Measurements from ENCODE around the gene TNS4.

TNS4 gene

DNA sequence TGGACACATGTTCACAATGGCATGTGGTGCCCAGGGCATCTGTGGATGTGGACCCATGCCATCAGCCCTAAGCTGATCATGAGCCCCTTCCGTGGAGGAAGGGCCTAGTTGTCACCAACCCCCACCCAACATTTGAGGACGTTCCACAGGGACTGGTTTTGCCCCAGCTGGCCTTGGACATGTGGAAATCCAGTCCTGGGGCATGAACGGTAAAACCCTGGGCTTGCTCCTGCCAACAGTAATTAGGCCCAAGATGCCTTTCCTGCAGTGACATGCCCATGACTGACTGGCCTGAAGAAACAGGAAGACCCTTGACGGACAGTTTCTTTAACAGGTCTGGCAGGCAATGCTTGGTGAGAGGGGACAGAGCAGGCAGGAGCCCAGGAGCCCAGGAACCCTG is 7.7 kb downstream of the TNS4 start:
- no peak for DNase-seq

DNA sequence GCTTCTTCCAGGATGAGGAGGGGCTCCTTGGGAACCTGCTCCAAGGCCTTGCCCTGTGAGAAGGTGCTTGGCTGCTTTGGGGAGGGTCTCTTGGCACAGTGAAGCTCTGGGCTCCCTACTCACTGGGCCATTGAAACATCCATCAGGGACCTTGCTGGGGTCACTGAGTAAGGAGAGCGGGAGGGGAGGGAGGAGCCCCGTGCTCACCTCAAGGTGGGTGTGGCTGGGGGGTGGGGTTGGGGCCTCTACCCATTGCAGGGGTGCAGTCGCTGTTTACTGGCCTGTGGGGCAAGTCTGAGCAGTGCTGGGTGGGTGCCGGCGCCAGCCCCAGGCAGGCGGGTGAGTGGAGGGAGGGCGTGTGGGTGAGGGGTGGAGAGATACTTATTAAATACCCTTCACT is 9.9 kb downstream of the TNS4 start:
- no peak for DNase-seq

DNA sequence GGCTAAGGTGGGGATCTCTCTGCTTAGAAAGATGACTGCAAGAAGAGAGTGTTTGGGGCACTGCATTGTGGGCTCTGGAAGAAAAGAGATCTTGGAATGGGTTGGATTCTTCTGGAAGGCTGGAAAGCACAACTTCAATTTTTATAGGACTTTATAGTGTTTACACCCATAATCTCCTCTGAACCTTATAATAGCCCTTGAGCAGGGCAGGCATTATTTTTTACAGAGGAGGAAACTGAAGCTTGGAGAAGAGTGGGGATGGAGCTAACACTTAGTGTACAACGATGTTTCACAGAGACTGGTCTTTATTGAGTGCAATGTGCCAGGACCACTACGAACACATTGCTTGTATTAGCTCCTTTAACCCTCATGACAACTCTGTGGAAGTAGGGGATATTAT is 10.4 kb downstream of the TNS4 start:
- no peak for DNase-seq

DNA sequence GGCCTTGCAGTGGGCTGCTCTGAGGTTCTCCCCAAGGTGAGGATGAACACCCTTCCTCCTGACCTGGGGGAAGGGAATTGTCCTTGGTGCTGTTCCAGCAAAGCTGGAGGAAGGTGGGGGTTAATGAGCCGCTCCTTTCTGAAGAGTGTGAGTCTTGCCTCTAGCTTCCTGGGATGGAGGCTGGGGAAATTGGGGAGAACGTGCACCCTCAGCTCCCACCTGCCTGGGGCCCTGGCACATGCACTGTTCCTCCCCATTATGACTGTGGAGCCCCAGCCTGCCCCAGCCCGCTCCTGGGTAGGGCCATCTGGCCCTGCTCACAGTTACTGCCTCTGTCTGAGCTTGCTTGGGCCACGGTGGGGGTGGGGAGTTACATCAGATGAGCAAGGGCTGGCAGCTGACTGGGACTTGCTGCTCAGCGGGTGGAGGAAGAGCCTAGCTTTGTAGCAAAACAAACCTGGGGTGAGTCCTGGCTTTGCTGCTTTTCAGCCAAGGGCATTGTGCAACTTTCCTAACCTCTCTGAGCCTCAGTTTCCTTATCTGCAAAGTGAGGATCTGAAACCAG is 11.1 kb downstream of the TNS4 start:
- peak in 52 of 56 donors; percentile 1 to 85 (median 52) for DNase-seq

DNA sequence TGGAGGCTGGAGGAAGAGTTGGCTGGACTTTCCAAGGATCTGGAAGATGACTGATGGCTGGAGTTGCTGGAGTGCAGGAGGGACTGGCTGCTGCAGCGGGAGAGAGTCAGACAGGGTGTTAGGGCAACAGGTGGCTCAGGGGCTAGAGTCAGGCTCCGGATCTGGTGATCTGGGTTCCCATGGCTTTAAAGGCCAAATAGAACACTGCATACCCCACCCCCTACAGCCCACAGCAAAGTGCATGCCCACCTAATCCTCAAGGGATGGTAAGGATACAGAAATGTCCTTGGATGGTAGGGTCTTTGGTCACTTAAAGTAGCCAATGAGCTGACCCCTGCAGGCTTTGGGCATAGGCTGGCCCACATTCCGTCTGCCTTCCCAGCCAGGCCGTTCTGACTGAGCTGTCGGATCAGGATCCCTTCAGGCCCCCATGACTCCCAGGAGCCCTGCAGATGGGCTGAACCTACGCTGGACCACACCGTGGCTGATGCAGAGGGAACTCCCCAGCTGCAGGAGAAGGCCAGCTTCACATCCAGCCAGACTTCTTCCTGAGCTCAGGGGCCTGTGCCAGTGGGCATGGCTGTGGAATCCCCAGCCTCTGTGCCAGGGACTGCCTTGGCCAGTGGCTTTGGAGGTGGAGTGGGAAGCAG is 13.9 kb downstream of the TNS4 start:
- no peak for DNase-seq

DNA sequence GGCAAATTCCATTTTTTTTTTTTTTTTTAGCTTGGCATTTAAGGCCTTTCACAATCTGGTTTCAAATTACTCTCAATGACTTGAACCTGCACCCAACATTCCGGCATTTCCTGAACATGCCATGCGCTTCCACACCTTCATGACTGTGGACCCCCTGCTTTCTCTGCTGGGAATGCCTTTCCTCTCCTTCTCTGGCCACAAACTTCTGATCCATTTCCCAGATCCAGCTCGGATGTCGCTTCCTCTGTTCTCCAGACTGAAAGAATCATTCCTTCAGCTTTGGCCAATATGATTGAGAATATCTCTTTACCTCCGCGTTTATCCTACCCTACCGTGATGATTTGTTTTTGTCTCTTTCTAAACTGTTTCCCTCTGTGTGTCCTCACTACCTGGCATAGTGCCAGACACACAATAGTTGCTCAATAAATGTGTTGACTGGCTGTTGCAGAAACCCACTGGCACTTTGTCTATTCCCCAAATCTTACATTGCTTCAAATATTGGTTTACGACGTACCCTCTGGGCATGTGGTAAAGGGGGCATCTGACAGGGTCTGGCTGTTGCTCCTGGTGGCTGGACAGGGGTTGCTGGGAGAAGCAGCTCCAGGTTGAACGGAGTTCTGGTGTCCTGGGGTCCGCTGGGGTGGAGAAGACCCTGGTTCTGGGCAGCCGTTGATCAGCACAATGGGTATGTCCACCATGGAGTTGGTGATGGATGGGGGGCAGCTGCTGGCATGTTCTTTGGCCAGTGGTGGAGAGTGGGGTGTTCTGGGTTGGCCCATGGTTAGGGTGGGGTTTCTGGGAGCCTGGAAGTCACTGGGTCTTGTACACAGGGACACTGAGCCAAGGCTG is 14.7 kb downstream of the TNS4 start:
- no peak for DNase-seq

DNA sequence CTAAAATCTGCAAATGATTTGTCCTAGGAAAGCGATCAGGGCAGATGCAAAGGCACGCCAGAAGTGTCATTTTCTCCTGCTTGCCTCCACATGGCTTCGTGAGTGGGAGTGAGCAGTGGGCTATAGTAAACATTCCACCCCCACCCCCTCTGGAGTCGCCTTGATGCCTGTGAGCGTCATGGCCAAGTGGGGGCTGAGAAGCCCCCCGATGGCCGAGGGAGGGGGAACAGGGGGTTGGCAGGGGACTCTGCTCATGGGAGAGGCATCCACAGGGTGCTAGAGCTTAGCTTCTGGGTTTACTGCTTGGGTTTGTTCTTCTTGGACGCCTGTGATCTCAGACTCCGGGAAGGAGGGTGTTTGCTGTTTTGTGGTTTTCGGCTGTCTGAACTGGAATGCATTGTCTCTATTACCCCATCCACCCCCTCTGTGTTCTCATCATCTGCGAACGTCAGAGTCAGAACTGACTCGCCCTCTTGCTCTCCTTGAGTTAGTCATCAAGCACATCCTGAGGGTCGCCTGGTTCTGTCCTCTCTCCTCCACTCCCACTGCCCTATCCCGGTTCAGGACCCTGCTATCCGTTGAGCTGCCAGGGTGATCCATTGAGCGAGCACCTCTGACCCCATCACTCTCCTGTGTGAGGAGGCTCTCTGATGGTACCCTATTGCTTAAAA is 15.4 kb downstream of the TNS4 start:
- no peak for DNase-seq

DNA sequence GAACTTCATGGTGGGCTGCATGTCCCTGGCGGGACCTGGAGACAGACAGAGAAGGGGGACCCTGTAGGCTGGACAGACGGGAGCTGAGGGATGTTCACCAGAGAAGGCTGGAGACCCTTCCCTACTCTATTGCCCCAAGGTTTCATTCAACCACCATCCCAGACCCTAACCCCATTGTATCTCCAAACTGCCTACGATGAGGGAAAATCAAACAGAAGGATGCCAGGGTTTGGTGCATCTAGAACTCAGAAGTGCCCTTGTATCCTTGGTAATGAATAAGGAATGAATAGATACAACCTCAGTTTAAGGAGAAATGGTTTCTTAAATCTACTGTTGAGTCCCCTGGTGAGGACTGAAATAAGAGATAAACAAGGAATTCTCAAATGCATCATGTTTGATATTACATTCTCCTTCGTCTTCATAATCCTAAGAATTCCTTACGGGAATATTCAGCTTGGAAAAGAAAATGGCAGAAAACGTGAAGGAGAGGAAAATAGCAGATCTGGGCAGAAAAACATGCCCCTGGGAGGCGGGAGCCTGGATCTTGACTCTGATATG is 16.4 kb downstream of the TNS4 start:
- DNase-seq, result no peak

DNA sequence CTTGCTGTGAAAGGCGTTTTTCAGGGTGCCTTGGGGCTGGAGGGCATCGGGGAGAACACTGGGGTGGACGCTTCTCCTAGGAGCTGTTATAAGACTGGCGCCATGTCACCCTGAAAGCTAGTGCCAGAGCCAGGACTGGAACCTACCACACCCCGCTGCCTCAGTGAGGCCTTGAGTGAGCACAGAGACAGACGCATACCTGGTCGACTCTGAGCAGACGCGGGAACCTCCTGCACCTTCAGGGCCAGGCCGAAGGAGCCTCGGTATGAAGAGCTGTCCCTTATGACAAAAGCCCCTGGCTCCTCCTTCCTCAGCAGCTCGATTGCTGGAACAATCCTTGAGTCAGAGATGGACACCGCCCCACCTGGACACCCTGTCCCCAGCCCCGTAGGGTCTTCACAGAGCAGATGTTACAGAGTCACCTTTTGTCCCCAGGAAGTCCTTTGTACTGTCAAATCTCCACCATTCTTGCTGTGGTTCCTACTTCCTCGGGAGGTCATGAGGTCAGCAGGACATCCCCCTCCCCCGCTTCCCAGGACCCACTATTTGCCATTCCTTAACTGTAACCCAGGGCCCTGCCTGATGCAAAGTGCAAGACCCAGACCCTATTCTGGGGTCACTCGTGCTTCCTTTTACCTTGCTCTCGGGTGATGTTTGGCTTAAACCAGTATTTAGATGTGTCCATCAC is 17.0 kb downstream of the TNS4 start:
- no peak for DNase-seq

DNA sequence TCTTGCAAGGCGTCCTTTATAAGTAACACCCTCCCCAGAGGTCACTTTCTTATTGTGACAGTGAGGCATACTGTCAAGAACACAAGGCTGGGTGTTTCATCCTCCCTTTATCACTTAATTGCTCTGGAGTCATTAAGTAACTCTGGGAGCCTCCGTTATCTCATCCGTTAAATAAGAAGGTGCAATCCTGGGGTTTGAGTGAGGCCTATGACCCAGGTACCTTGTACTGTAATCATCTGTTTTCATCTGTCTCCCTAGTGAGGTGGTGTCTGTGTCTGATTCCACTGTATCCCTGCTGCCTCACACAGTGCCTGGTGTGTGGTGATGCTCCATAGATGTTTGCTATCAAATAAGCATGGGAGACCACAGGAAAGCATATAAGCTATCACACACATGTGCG is 17.7 kb downstream of the TNS4 start:
- DNase-seq, result no peak

DNA sequence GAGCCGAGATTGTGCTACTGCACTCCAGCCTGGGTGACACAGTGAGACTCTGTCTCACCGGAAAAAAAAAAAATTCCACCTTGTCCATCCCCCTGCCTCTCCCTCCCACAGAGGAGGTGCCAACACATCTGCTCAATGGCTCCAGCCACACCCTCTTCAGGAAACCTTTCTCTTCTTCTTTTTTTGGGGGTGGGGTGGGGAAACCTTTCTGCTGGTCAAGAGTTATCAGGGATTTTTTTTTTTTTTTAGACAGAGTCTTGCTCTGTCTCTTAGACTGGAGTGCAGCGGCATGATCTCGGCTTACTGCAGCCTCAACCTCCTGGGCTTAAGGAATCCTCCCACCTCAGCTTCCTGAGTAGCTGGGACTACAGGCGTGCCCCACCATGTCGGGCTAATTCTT is 18.7 kb downstream of the TNS4 start:
- DNase-seq, result no peak

DNA sequence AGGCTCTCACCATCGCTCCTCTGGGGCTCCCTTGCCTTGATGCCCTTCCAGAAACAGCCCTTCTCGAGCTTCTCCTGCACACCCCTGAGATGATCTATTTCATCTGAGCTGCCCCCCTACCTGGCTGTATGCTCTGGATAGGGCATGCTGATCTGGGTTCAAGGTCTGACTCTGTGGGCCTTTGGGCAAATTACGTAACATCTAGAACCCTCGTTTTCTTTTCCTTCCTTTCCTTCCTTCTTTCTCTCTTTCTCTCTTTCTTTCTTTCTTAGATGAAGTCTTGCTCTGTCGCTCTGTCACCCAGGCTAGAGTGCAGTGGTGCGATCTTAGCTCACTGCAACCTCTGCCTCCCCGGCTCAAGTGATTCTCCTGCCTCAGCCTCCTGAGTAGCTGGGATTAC is 20.3 kb downstream of the TNS4 start:
- DNase-seq, result no peak

DNA sequence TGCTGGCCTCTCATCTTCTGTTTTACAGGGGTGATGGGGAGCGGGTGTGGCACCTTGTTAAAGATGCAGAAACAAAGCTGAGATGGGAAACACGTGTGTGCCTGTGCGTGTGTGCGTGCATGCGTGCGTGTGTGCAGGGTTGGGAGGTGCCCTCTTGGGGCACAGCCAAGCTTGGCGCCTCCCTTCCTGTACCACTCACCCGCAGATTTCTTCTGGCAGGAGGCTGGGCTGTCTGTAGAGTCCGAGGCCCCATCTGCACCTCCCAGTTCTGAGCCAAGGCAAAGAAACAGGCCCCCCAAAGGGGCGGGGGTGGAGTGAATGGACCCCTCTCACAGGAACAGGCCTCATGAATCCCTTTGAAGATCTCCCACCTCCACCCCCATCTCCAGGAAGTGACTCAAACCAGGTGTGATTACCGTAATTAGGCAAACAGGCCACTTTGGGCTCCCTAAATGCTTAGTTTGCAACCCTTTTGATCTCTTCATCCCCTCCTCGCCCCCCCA is 20.9 kb downstream of the TNS4 start:
- DNase-seq, result no peak

DNA sequence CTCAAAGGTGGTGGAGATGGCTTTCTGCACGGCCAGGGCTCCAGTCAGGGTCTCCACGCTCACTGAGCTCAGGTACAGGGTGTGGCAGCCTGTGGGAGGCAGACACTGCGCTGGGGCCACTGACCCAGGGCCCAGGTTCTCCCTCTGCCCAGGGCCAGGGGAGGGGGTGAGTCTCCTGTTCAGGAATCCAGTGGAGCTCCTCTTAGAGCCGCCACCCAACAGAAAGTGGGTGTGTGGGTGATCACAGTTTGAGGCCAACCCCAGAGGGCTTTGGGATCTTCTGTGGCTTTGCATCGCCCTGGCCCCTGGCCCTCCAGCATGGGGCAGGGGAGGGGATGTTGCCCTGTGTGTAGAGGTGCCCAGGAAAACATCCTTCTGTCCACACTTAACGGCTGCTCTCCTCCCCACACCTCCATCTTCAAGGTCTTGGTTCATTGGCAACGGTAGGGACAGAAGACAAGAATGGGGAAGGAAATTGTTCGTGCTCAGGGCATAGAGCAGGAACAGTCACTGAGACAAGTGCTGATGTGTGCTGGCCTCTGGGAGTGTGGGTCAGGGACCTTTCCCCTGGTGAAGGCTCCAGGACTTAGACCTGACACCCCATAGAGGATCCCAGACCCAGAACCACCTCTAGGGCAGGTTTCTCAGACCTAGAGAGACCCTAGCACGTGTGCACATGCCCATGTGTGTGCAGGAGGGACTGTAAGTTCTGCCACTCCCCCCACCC is 21.5 kb downstream of the TNS4 start:
- no peak for DNase-seq

DNA sequence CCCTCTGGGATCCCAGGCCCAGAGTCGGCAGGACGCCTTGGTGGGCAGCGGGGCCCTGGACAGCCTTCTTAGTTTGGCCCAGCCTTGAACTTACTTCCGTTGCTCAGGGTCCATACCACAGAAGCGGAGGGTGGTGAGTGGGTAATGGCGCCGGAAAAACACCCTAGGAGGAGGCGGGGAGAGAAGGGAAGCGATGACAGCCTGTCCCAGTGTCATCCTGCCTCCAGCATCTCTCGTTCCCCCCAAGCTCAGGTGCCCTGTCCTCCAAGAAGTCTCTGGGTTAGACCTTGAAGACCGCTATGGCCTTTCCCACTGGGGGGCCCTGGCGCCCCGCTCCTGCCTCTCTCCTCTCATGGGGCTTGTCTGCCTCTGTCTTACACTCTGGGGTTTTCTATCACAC is 22.9 kb downstream of the TNS4 start:
- DNase-seq, result no peak

DNA sequence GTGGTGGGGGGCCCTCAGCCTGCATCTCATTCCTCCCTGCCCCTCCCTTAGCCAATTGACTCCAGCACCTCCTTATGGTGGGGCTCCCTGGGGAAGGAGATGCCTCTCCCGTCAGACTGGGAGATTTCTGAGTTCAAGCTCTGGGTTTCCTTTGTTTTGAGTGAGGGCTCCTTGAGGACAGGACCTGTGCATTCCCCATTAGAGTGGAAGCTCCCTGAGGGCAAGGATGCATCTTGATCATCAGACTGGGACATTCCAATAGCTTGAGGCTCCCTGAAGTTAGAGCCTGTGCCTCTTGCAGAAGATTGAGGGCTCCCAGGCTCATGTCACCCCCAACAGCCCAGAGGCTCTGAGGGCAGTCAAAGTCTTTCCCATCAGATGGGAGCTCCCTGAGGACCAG is 23.6 kb downstream of the TNS4 start:
- DNase-seq, result no peak

DNA sequence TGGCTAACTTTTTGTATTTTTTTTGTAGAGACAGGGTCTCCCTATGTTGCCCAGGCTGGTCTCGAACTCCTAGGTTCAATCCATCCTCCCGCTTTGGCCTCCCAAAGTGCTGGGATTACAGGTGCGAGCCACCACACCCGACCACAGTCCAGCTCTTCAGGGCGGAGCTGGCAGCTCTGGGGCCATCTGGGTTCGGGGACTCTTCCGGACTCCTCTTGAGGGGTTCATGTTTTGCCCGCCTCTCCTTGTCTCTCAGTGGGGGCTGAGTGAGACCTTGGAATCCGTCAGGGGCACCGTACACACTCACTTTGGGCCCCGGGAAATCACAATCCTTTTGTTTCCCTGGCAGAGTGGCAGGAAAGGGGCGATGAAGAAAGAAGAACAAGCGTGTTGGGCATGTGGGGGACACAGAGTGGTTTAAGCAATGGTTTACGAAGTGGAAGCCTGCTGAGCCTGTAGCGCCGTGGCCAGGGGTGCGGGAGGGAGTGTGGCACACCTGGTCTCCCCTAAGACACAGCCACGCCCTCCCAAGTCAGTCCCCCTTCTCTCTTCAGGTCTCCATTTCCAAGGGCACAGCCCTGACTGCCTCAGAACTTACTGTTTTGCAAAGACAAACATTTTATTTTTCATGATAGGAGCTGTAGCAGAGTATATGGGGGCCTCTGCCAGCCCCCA is 26.1 kb downstream of the TNS4 start:
- DNase-seq, result no peak

DNA sequence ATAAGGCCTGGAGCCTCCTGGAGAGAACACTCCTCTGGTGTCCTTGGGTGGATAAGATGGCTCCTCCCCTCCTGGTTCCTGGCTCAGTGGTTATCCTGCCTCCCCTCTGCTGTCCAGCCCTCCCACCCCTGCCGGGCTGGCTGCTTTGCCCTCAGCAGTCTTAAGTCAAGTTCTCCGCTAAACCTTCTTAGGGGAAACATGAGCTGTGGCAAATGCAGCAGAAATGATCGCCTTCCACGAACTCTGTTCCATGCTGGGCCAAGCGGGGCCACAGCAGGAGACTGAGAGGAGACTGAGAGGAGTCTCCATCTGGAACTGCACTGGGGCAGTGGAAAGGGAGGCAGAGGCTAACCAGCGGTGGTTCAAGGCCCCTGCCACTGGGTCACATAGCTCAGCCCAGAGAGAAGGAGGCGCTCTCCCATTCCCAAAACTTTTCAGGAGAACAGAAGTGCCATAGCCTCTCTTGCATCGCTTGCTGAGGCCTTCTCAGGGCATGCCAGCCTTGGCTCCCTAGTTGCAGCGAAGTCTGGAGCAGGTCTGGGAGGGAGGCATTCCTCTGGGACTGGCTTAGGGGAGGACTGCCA is 26.9 kb downstream of the TNS4 start:
- no peak for DNase-seq

DNA sequence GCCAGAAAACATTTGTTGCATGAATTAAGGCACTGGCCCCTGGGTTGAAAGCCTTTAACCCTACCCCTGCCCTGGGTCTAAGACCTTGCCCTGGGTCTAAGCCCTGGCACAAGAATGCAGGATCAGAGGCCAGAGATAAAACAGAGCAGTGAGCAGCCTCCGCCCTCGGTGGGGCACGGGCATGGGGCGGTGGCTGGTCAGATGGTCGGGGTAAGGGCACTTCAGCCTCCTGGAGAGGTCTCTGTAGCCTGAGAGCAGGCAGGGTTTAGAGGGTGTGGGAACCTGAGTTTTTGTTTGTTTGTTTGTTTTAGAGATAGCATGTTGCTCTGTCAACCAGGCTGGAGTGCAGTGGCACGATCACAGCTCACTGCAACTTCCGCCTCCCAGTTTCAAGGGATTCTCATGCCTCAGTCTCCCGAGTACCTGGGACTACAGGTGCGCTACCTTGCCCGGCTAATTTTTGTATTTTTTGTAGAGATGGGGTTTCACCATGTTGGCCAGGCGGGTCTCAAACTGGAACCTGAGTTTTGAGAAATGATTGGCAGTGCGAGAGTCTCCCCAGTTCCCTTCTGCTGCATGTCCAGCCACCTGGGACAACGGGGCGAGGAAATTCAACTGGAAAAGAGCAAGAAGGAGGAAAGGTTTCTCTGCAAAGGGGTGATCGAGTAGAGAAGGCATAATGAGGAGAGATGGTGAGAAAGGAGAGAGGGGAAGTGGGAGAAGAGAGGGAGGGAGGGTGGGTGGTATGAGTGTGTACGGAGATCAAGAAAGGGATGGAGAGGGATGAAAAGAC is 27.7 kb downstream of the TNS4 start:
- DNase-seq, result no peak

All from amygdala (tissue), 56 donors.